Upper lobe of right lung (tissue), 1 donor: Measurements from ENCODE around the gene PGA3. TPM values are rescaled to one million over a fixed set of nuclear protein-coding genes. Genes with fewer than 3 reads are reported as not detected.

Experiments used
- ATAC-seq: fragments of 200-7000 bp; cut with Tn5 transposase; one replicate; pipeline ENCODE4 v1.9.1; 2020; ENCODE audit warnings: mild to moderate bottlenecking, moderate library complexity
- DNase-seq: peaks from one replicate; pipeline ENCODE4 v3.0.0-alpha.2; 2020
- H3K27ac ChIP-seq: fragments of 200-600 bp; one replicate; pipeline ENCODE4 v1.8.0; 2022
- H3K27me3 ChIP-seq: fragments of 200-600 bp; one replicate; pipeline ENCODE4 v1.8.0; 2022; ENCODE audit warnings: mild to moderate bottlenecking
- H3K36me3 ChIP-seq: fragments of 200-600 bp; one replicate; pipeline ENCODE4 v1.8.0; 2022
- H3K4me1 ChIP-seq: fragments of 200-600 bp; one replicate; pipeline ENCODE4 v1.8.0; 2022
- H3K4me3 ChIP-seq: fragments of 200-600 bp; one replicate; pipeline ENCODE4 v1.8.0; 2022; ENCODE audit warnings: mild to moderate bottlenecking
- H3K9me3 ChIP-seq: fragments of 200-600 bp; one replicate; pipeline ENCODE4 v1.8.0; 2022
- intact Hi-C: fragments of 100-400 bp; cut with DNase I; formaldehyde crosslinking; loops from one replicate; pipeline ENCODE4 v1.11.0; 2022
- total RNA-seq: library from RNA; stranded (reverse); fragmentation: NEBNext Ultra II Directional; extraction: Animal tissue kit (Norgen Biotek cat#: 25700); gene quantifications from one replicate; pipeline ENCODE4 v1.2.1, GENCODE V29; 2021
- TF ChIP-seq, protein P1 (sequence below): fragments of 200-600 bp; IDR thresholded peaks from one replicate; pipeline ENCODE4 v1.8.0; 2022; ENCODE audit warnings: antibody characterized with exemption
- donor health status: DM: no; HTN: yes; CAD: no; lungs with severe emphysema.

Gene PGA3
- total RNA-seq, 1 donor from 2014 or later, result not detected

DNA sequence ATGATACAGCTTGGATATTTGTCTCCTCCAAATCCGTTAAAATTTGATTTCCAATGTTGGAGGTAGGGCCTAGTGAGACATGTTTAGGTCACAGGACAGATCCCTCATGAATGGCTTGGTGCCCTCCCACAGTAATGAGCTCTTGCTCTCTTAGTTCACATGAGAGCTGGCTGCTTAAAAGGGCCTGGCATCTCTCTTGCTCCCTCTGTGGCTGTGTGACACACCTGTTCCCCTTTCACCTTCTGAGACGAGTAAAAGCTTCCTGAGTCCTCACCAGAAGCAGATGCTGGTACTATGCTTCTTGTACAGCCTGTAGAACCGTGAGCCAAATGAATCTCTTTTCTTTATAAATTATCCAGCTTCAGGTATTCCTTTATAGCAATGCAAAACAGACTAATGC is 45.6 kb upstream of the PGA3 start:
- TF ChIP-seq, protein P1, sequence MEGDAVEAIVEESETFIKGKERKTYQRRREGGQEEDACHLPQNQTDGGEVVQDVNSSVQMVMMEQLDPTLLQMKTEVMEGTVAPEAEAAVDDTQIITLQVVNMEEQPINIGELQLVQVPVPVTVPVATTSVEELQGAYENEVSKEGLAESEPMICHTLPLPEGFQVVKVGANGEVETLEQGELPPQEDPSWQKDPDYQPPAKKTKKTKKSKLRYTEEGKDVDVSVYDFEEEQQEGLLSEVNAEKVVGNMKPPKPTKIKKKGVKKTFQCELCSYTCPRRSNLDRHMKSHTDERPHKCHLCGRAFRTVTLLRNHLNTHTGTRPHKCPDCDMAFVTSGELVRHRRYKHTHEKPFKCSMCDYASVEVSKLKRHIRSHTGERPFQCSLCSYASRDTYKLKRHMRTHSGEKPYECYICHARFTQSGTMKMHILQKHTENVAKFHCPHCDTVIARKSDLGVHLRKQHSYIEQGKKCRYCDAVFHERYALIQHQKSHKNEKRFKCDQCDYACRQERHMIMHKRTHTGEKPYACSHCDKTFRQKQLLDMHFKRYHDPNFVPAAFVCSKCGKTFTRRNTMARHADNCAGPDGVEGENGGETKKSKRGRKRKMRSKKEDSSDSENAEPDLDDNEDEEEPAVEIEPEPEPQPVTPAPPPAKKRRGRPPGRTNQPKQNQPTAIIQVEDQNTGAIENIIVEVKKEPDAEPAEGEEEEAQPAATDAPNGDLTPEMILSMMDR, result no peak
- H3K36me3 ChIP-seq, result no peaks in the 10 kb centered on the region

DNA sequence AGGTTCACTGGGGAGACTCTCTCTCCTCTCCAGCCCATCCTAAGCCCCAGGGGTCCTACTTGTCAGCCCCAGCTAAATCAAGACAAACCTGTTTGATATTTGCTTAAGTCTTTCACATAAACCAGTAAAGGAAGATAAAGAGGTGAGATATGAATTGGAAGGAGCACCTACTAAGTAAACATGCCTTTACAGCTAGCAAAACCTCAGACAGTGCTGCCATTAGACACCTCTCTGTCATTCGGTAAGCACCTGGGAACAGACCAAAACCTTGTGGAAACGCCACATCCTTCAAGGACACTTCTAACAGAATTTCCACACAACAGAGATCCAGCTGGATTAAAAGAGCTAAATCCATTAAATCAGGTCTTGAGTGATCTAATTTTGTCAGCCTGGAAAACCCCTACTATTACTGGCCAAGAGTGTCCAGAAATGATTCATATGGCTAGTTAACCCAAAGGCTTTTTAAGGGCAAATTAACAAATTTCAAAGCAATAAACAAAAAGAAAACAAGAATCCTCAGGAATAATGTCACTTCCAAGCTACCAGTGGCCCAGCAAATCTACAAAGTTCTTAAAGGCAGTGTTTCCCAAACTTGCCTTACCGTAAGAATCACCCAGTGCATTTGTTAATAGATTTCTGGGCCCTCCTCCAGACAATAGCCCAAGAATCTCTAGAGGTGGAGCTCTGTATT is 44.5 kb upstream of the PGA3 start:
- no peaks in the 10 kb centered on the region for H3K36me3 ChIP-seq
- ATAC-seq (no peak), DNase-seq (no peak)
- intact Hi-C loops, result no loop called here
- peak overlapping the region; percentile 52 for H3K27ac ChIP-seq
- H3K27me3 ChIP-seq, result no peaks in the 10 kb centered on the region
- no peaks in the 10 kb centered on the region for H3K9me3 ChIP-seq
- H3K4me3 ChIP-seq, result no peak overlapping the region
- H3K4me1 ChIP-seq, result peaks cover 21% of the 10 kb centered on the region
- TF ChIP-seq, protein P1, result no peak

More for the DNA sequence above, 45.6 kb upstream of the PGA3 start:
- ATAC-seq (no peak), DNase-seq (no peak)
- Histone ChIP-seq H3K4me1 (peaks cover 27% of the 10 kb centered on the region), H3K4me3 (no peak overlapping the region), H3K27me3 (no peaks in the 10 kb centered on the region), H3K27ac (no peak overlapping the region), H3K9me3 (no peaks in the 10 kb centered on the region)
- intact Hi-C loops, result no loop called here

DNA sequence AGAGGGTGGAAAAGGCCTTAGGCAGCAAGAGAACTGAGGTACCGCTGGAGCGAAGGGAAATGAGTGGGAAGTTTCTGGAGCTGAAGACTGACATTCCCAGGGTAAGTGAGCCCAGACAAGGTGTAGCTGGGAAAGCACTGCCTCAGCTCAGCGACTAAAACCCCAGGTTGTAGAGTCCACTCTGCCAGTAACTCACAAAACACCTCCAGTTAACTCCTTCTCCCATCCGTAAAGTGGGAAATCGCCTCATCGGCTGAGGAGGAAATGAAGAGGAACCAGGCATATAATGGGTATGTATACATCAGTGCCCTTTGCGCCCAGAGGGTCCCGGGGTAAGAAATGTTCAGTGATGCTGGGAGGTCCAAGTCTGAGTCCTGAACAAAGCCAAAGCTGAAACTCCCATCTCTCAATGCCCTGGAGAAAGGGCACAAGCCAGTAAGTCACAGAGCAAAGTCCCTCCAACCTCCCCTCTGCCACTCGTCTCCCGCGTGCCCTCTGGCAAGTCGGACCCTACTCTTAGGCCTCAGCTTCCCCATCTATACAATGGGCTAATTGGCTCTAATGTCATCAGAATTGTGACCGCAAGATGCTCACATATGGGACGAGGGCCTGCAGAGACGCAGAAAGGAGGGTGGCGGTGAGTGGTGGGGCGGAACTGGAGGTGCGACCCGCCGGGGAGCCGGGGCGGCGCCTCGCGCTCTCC is 42.7 kb upstream of the PGA3 start:
- H3K4me1 ChIP-seq, result peaks cover 21% of the 10 kb centered on the region
- H3K4me3 ChIP-seq, result peak overlapping the region; percentile 77
- intact Hi-C loops, result no loop called here
- no peak for DNase-seq
- TF ChIP-seq, protein P1, result no peak
- ATAC-seq, result no peak
- H3K27me3 ChIP-seq, result no peaks in the 10 kb centered on the region
- H3K27ac ChIP-seq, result peak overlapping the region; percentile 96
- no peaks in the 10 kb centered on the region for H3K36me3 ChIP-seq
- no peaks in the 10 kb centered on the region for H3K9me3 ChIP-seq

DNA sequence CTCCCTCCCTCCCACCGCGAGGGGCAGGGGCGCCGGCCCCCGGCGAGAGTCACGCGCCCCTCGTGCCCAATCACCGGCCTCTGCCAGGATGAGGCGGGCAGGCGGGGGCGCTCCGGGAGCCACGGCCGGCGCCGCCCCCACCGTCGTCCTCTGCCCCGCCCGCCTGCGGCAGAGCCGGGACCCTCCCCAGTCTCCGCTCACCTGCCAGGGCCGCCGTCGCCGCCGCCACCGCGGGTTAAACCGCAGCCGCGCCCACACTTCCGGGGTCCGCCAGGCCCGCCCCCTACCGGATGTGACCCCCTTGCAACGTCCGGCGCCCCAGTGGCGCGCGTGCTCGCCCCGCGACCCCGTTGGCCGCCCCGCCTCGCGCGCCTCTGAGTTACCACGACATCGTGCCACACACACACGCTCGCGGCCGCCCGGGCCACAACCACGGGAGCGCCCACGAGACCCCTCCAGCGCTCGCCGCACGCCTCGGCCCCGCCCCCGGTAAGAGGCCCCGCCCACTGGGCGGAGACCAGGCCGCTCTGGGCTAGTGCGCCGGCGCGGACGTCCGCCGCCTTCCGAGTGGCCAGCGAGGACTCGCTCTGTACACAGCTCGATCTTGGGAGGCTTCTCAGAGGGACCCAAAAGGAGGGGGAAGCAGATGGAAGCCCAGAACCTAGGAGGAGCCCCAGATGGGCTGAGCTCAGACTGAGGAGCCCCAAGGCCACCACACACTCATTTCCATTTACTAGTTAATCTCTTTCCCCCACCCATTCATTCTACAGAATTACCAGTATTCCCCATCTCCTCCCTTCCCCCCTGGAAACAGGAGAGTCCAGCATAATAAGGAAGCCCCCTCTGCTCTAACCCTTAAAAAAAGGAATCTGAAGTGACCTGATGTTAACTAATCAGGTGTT is 41.9 kb upstream of the PGA3 start, which contains the start of gene VPS37C:
VPS37C (minus strand) TSS at position 237 of the 902 bp plus-strand sequence. CDS start 22,597 bp downstream, outside the sequence.
- no peaks in the 10 kb centered on the region for H3K36me3 ChIP-seq
- intact Hi-C loops, result no loop called here
- peak within 1 kb of the TSS; percentile 77 for H3K4me3 ChIP-seq
- no peaks in the 10 kb centered on the region for H3K27me3 ChIP-seq
- TF ChIP-seq, protein P1, result peak; percentile 16
- ATAC-seq (peak; percentile 94), DNase-seq (peak; percentile 96)
- peak within 1 kb of the TSS; percentile 96 for H3K27ac ChIP-seq
- H3K4me1 ChIP-seq, result peaks cover 21% of the 10 kb centered on the region
- no peaks in the 10 kb centered on the region for H3K9me3 ChIP-seq

DNA sequence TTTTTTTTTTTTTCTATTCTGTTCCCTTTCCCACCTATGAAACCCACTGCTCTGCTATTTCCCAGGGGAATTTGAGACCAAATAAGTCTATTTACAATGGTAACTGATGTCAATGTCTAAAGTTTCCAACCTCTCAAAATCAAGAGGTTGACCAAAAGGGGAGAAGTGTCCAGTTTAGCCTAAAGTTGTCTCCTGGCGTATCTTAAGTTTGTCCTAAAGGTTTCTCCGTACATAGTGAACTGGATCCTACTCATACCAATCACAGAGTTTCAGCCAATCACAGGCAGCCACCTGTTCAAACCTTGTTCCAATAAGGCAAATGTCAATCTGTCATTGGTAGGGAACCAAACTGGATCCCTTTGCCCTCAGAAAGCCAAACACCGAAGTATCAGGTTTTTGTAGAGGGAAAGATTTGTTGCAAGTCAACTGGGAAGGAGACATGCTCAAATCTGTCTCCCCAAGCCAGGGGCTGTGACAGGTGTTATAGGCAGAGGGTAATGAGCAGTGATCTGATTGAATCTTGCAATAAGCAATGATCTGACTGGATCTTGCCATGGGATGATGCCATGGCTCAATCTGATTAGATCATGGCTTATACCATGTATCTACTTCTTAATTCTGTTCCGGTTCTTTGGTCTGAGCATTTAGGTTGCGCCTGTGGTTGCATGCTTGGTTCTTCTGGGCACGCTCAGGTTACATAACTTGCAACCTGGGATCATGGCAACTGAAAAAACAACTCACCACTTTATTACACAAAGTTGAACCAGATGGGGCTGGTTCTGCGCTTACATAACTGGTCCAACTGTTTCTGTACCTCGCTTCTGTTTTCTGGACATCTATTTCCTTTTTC is 41.0 kb upstream of the PGA3 start:
- peak overlapping the region; percentile 96 for H3K27ac ChIP-seq
- H3K27me3 ChIP-seq, result no peaks in the 10 kb centered on the region
- intact Hi-C loops, result no loop called here
- peak overlapping the region; percentile 77 for H3K4me3 ChIP-seq
- H3K4me1 ChIP-seq, result peaks cover 21% of the 10 kb centered on the region
- H3K36me3 ChIP-seq, result no peaks in the 10 kb centered on the region
- TF ChIP-seq, protein P1, result no peak
- no peaks in the 10 kb centered on the region for H3K9me3 ChIP-seq
- DNase-seq (no peak), ATAC-seq (no peak)
